ENCODE data around the gene ARHGEF12. TPM values are rescaled to one million over a fixed set of nuclear protein-coding genes. Genes with fewer than 3 reads are reported as not detected.
A peak's percentile ranks its signal among the peaks of the same experiment; 100 is the strongest.
"Not testable (repeated sequence)": the region's sequence is repeated elsewhere in the genome, so short reads cannot be mapped to it uniquely, and the experiment has no call there.

ARHGEF12 gene
- total RNA-seq, 1 donor from 2014 or later, result 145 TPM

DNA sequence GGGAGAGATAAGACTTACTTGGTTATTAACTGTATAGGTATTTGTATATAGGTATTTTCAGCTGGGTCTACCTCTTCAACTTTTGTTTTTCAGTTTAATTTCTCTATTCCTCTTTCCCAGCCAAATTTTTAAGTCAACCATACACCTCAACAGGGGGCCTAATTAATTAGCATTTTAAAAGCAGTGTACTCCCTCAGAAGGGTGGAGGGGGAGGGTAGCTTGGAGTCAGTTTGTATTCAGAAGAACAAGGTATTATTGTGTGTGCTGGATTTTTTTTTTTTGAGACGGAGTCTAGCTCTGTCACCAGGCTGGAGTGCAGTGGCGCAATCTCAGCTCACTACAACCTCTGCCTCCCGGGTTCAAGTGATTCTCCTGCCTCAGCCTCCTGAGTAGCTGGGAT is 167.3 kb downstream of the ARHGEF12 start:
- ATAC-seq; intact Hi-C loops (cut with DNase I); DNase-seq (ENCODE audit: low spot score): not testable (repeated sequence)

DNA sequence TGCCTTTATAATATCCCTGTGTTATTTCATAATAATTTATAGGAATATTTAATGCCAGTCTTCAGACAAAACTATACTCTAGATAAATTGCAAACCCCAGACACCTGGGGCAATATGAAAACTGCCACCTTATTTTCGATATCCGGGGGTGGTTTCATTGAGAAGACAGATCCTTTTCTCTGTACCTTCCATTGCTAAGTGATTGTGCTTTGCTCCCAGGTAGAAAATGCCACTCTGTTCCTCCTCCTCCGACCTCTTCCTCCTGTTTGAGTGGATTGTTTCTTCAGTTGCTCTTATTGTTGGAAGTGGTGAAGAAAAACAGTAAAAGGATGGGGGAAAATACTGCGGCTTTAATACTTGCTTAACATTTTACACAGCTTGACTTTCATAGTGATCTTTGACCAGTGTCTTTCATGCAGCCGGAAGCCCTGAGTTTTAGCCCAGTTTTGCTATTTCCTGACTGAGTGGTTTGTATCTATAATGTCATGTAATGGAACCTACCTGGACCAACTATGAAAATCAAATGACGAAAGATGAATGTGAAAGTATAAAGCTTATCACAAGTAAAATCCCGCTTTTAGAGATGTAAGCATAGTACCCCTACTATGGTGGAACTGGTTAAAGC is 169.7 kb downstream of the ARHGEF12 start:
- DNase-seq (ENCODE audit: low spot score) (no peak), ATAC-seq (no peak)
- intact Hi-C loops (cut with DNase I), result no loop called here

DNA sequence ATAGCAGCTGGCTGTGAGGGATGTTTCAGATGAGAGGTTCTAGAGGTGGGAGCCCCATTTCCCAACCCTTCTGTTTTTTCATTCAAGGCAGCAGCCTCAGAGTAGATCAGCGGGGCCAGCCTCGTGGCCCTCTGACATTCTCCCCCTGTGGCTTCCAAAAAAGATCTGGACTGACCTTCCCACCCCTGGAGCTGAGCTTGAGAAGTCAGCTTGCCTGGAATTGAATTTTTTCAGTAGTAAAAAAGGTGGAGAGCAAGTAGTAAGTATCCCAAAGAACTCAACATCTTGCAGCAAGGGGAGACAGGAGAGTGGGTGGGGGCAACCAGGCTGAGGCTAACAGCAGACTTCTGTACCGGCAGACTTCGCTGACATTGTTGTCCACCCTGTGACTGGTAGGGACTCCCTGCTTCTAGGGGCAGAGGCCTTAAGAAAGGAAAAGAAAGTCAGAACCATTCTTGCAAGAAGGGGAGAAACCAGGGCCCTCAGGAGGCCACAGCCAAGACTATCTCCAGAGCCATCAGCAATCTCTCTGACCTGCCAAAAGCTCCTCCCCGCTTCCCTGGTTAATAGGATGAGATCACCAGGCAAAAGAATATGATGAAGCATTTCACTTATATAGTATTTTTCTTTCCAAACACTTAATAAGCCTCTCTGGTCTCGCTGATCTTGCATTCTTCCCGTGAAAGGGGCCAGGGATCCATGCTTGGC is 173.3 kb downstream of the ARHGEF12 start:
- ATAC-seq (no peak), DNase-seq (ENCODE audit: low spot score) (no peak)
- intact Hi-C loops (cut with DNase I), result loop anchor here (5.0 to 10.0 kb wide), 4 partner anchors 173 to 605 kb away; no protein-coding TSS in a partner anchor

- ATAC-seq (no peak), DNase-seq (ENCODE audit: low spot score) (peak; percentile 59)
- intact Hi-C loops (cut with DNase I), result loop anchor here (5.0 to 10.0 kb wide), 4 partner anchors 172 to 604 kb away; no protein-coding TSS in a partner anchor
Observed at GRCh38 chr11:120510406-120511115, 174.3 kb downstream of the ARHGEF12 start.

DNA sequence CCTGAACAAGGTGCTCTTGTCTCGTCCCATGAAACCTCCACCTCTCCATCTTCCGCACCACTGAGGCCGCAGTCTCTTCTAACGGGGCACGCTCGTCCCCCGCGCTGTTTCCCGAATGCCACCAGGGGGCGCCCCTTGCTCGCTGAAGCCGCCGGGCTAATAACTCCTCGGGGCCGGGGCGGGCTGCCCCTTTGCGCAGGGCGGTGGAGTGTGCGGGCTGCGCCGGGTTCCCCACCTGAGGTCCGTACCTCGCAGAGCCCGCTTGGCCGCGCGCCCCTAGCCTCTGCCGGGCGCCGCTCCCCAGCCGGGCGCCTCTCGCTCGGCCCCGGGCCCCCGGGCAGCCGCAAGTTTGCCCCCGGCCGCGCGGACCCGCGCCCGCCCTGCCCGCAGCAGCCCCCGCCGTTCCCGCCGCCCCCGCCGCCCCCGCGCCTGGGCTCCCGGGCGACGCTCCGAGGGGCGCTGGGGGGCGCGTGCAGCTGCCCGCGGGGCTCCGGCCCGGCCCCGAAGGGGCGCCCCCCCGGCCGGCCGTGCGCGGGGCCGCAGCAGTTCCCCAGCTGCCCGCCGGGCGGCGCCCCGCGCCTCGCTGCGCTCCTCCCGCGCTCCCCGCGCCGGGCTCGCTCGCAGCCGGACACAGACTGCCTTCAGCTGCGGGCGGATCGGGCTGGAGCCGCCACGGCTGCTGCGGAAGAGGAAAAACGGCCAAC is 175.1 kb downstream of the ARHGEF12 start, which contains the start of gene GRIK4:
Gene GRIK4, plus strand, starts transcription at position 633 of the 704 bp plus-strand sequence. CDS start 148,571 bp downstream, outside the sequence.
- intact Hi-C loops (cut with DNase I), result loop anchor here (5.0 to 10.0 kb wide), 4 partner anchors 171 to 604 kb away; no protein-coding TSS in a partner anchor
- DNase-seq (ENCODE audit: low spot score) (peak; percentile 93), ATAC-seq (peak; percentile 93)

DNA sequence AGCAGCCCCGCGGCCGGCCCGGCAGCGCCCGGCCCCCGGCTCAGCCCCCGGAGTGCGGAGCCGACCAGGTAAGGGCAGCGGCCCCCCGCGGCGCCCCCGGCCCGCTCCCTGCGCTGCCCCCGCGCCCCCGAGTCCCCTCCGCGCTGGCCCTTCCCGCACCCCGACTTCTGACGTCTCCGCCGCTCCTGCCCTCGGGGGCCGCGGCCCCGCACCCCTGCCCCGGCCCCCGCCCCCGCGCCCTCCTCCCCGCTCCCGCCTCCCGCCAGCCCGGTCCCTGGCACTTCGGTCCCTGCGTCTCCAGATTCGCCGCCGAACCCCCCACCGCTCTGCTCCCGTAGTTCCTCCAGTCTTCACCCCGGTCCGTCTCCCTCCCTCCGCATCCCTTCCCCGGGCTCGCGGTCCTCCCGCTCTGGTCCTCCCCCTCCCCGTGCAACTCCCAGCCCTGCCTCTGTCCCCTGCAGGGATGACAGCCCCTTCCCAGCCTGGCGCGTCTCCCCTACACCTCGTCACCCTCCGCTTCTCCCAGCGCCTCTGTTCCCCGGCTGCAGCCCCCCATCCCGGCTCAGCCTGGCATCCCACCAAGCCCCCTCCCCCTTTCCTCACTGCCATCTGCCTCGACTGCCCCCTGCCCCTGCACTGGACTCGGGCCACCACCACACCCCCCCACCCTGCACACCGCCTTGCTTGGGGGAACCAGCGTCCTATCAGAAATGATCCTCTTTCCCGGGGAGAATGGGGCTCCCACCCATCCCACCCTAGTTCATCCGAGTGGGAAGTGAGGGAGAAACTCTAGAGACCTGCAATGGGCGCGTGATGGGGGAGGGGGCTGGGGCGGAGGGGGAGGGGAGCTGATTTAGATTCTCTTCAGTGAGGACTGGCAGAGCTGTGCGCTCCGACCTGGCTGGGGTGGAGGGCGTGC is 175.9 kb downstream of the ARHGEF12 start:
- intact Hi-C loops (cut with DNase I), result loop anchor here (5.0 to 10.0 kb wide), 4 partner anchors 170 to 603 kb away; no protein-coding TSS in a partner anchor
- DNase-seq (ENCODE audit: low spot score) (peak; percentile 59), ATAC-seq (no peak)

- ATAC-seq, result no peak
Observed at GRCh38 chr11:120512739-120513435, 176.7 kb downstream of the ARHGEF12 start.

DNA sequence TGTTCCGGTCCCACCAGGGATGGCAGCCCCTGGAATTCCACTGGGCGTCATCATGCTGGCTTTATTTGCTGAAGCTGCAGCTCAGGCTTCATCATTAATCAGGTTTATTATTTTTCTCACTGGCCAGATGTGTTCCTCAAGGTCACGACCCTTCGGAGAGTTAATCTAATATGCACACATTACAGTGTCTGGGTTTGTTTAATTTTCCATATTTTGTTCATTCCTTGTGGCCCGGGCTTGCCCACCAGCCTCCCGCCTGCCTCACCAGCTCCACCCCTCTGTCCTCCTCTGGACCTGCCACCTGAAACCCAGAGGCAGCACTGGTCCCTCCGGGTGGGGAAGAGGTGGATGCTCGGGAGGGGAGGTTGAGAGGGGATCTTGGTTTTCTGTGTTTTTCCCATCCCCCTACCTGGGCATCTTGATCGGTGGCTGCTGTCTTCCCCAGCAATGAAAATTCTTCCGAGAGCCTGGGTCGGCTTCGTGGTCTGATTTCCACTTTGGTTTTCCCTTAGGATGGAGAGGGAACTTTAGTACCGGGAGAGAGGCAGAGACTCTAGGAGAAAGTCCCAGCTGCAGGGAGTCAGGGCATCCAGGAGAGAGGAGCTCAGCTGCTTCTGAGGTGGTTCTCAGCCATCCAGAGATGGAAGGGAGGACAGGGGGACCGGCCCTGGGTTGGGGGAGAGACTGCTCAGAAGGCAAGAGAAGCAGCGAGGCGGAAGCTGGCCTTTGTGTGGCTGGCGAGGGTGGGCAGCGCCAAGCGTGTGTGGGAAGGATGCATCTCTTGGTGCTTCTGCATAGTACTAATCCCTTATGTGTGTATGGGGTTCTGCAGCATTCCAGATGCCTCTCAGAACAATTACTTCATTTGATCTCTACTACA is 177.5 kb downstream of the ARHGEF12 start:
- intact Hi-C loops (cut with DNase I), result loop anchor here (5.0 to 10.0 kb wide), 4 partner anchors 169 to 601 kb away; no protein-coding TSS in a partner anchor
- ATAC-seq (no peak), DNase-seq (ENCODE audit: low spot score) (peak; percentile 51)

More at GRCh38 chr11:120512739-120513435, 176.7 kb downstream of the ARHGEF12 start:
- intact Hi-C loops (cut with DNase I), result loop anchor here (5.0 to 10.0 kb wide), 4 partner anchors 169 to 602 kb away; no protein-coding TSS in a partner anchor
- DNase-seq (ENCODE audit: low spot score), result peak; percentile 51

- intact Hi-C loops (cut with DNase I), result loop anchor here (5.0 to 10.0 kb wide), 4 partner anchors 168 to 600 kb away; no protein-coding TSS in a partner anchor
- no peak for ATAC-seq
Observed at GRCh38 chr11:120514541-120515121, 178.4 kb downstream of the ARHGEF12 start.

DNA sequence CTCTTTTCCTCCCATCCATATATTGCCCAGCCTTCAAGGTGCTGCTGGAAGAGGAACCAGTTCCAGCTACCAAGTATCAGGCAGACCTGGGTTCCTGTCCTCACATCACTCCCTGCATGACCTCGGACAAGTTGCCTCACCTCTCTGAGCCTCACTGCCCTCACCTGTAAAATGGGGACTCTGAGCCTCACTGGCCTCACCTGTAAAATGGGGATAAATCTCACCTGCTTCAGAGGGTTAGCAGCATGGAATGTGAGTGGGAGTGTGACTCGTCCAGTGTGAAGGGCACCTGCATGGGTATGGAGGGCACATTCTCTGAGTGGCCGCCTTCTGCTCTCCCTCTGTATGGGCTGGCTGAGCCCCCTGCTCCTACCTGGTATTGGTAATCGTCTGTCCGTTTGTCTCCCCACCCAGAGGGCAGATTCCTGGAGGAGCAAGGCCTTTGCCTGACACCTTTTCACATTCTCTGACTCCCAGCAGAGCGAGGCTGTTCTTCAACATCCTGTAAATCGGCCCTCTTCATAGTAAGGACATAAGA is 179.0 kb downstream of the ARHGEF12 start:
- ATAC-seq, result no peak
- intact Hi-C loops (cut with DNase I), result loop anchor here (10.0 kb wide), 1 partner anchor 600 kb away; no protein-coding TSS in a partner anchor
- DNase-seq (ENCODE audit: low spot score), result peak; percentile 35

More at GRCh38 chr11:120514541-120515121, 178.4 kb downstream of the ARHGEF12 start:
- peak; percentile 41 for DNase-seq (ENCODE audit: low spot score)

GRCh38 chr11:120516461-120517389 is 180.5 kb downstream of the ARHGEF12 start:
- DNase-seq (ENCODE audit: low spot score), result no peak
- intact Hi-C loops (cut with DNase I), result loop anchor here (10.0 kb wide), 1 partner anchor 598 kb away; no protein-coding TSS in a partner anchor
- ATAC-seq, result no peak

DNA sequence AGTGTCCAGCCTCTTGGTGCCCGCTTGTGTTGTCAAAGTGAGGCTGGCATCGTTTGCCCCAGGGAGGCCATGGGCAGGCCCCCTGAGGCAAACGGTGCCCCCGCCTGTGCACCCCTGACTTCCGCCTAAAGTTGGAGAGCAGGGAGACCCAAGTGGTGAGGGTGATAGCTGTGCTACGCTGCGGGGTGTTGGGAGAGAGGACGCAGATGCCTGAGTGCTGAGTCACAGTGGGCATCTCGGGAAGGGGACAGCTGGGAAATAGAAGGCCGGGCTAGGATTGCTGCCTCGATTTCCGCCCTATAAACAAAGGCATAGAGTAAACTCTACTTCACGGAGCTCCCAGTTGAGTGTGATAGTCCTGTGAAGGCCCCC is 181.2 kb downstream of the ARHGEF12 start:
- ATAC-seq (no peak), DNase-seq (ENCODE audit: low spot score) (peak; percentile 47)
- intact Hi-C loops (cut with DNase I), result loop anchor here (10.0 kb wide), 1 partner anchor 597 kb away; no protein-coding TSS in a partner anchor

GRCh38 chr11:120517801-120518291 is 181.6 kb downstream of the ARHGEF12 start:
- DNase-seq (ENCODE audit: low spot score), result peak; percentile 26

GRCh38 chr11:120518356-120518755 is 182.1 kb downstream of the ARHGEF12 start:
- DNase-seq (ENCODE audit: low spot score) (peak; percentile 33), ATAC-seq (no peak)
- intact Hi-C loops (cut with DNase I), result loop anchor here (10.0 kb wide), 1 partner anchor 596 kb away; no protein-coding TSS in a partner anchor

More at GRCh38 chr11:120517801-120518291, 181.6 kb downstream of the ARHGEF12 start:
- ATAC-seq, result no peak
- intact Hi-C loops (cut with DNase I), result loop anchor here (10.0 kb wide), 1 partner anchor 597 kb away; no protein-coding TSS in a partner anchor

Measured in sciatic nerve (tissue), 2 donors.